Fibroblast of villous mesenchyme (primary cell): Measurements from ENCODE around the gene VSIG4. TPM values are rescaled to one million over a fixed set of nuclear protein-coding genes. Genes with fewer than 3 reads are reported as not detected.

Experiments used
- DNase-seq: peaks from one replicate; pipeline ENCODE4 v3.0.0-alpha.2; 2010; ENCODE audit warnings: low read depth
- H3K4me3 ChIP-seq: 2 replicates; pipeline ENCODE4 v1.5.1; 2011; ENCODE audit warnings: low read depth, mild to moderate bottlenecking, low read length
- CTCF ChIP-seq: IDR thresholded peaks from 2 replicates; pipeline ENCODE4 v1.5.1; 2012; ENCODE audit warnings: low read depth, mild to moderate bottlenecking, low read length; ENCODE audit not compliant: insufficient read depth
- total RNA-seq: library from RNA; depleted of rRNA; stranded (reverse); fragments of >200 nt; gene quantifications from 2 replicates; pipeline ENCODE4 v1.2.3, GENCODE V29; 2012

Gene VSIG4
- total RNA-seq, 1 donor = not detected

- no peak overlapping the region for H3K4me3 ChIP-seq
- no peak for TF ChIP-seq CTCF
- no peak for DNase-seq
Observed at GRCh38 chrX:66024570-66024969, 15.3 kb downstream of the VSIG4 start.

- H3K4me3 ChIP-seq = no peak overlapping the region
- no peak for TF ChIP-seq CTCF
- DNase-seq = no peak
Observed at GRCh38 chrX:66024092-66024467, 15.8 kb downstream of the VSIG4 start.

GRCh38 chrX:66023385-66024091, 16.3 kb downstream of the VSIG4 start:
- no peak for DNase-seq
- H3K4me3 ChIP-seq = no peak overlapping the region
- TF ChIP-seq CTCF = no peak

GRCh38 chrX:66022632-66023384, 17.1 kb downstream of the VSIG4 start:
- no peak for TF ChIP-seq CTCF
- no peak overlapping the region for H3K4me3 ChIP-seq
- no peak for DNase-seq

GRCh38 chrX:66021765-66022631, 17.9 kb downstream of the VSIG4 start:
- no peak for TF ChIP-seq CTCF
- no peak for DNase-seq

GRCh38 chrX:66021401-66021764, 18.5 kb downstream of the VSIG4 start:
- DNase-seq = no peak
- H3K4me3 ChIP-seq = no peak overlapping the region
- TF ChIP-seq CTCF = no peak

More at GRCh38 chrX:66021765-66022631, 17.9 kb downstream of the VSIG4 start:
- no peak overlapping the region for H3K4me3 ChIP-seq
